Measurements from ENCODE around the gene TAB2. TPM values are rescaled to one million over a fixed set of nuclear protein-coding genes. Genes with fewer than 3 reads are reported as not detected.
"Not testable (repeated sequence)": the region's sequence is repeated elsewhere in the genome, so short reads cannot be mapped to it uniquely, and the experiment has no call there.

The TAB2 gene
- total RNA-seq, 1 donor from 2014 or later: 58.3 TPM

DNA sequence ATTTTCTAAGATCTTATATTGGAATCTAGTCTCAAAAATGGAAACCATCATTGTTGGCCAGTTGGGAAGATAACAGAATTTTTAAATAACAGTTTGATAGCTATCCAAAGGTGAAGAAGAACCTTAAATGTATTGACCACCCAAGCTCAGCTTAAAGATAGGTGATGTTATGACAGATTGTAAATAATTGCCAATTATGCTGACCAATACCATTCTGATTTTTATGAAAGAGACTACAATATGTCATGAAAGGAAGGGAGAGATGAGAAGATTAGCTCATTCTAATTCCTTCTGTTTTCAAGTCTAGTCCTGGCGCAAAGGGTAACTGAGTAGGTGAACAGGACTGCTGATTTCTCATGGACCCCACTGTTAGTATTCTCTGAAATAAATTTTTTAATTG is 5.7 kb upstream of the TAB2 start:
- no peak for DNase-seq (ENCODE audit: low spot score)

- no peak for DNase-seq (ENCODE audit: low spot score)
Observed at GRCh38 chr6:149313070-149313469, 4.4 kb upstream of the TAB2 start.

- DNase-seq (ENCODE audit: low spot score): no peak
Observed at GRCh38 chr6:149313861-149314260, 3.7 kb upstream of the TAB2 start.

- DNase-seq (ENCODE audit: low spot score): no peak
Observed at GRCh38 chr6:149314325-149314905, 3.1 kb upstream of the TAB2 start.

- DNase-seq (ENCODE audit: low spot score): no peak
Observed at GRCh38 chr6:149316108-149316727, 1.3 kb upstream of the TAB2 start.

- DNase-seq (ENCODE audit: low spot score): peak; percentile 96
Observed at GRCh38 chr6:149316740-149317643, 520 bp upstream of the TAB2 start.

DNA sequence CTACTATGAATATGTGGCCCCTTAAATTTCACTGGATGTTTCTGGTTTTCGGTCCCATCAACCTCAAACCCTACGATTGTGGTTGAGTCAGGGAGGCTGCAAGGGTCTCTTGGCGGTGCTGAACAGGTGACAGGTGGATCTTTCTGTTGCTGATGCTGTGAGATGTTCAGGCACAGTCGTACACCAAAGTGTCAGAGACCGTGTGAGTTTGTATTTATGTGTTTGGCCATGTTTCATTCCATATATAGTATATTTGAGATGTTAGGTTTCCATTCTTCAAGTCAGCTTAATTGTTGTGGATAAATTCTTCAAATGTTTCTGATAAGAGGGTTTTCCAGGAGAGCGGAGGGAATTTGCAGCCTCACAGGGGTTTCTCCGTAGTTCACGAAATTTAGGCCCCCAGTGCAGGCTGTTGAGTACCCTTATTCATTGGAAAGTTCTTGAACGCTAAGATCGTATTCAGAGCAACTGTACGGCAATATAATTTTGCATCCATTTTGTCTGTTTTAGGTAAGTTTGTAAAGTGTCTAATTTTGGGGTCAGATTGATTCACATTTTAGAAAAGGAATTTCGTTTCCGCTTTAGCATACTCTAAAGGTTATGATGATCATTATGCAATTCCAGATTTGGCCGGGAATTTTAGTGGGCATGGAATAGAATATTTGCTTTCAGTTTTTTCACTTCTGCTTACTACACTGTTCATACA is 1.2 kb downstream of the TAB2 start:
- no peak for DNase-seq (ENCODE audit: low spot score)

DNA sequence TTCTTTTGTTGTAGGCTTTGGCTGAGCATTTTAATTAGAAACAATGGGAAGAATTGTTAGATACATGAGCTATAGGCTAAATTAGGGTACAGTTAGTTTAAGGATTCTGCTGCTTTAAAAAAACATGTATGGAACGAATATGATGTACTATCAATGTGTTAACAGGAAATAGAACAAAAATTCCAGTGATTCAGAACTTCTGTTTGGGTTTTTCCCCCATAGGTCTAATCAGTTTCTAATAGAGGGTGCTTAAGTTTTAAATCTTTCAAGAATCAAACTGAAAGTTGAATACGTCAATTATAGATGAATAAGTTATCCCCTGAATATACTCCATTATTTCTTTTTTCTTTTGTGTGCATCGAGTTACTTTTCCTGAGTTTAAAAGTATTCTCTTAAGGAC is 1.9 kb downstream of the TAB2 start:
- DNase-seq (ENCODE audit: low spot score): no peak

DNA sequence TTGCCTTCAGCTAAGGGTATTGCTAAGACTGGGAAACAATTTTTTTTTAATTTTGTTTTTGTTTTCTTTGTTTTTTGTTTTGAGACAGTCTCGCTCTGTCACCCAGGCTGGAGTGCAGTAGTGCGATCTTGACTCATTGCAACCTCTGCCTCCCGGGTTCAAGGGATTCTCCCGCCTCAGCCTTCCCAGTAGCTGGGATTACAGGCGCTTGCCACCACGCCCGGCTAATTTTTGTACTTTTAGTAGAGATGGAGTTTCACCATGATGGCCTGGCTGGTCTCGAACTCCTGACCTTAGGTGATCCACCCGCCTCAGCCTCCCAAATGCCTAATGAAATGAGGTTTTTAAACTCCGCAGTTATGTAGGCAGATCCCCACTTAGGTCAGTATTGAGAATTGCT is 2.5 kb downstream of the TAB2 start:
- not testable (repeated sequence) for DNase-seq (ENCODE audit: low spot score)

DNA sequence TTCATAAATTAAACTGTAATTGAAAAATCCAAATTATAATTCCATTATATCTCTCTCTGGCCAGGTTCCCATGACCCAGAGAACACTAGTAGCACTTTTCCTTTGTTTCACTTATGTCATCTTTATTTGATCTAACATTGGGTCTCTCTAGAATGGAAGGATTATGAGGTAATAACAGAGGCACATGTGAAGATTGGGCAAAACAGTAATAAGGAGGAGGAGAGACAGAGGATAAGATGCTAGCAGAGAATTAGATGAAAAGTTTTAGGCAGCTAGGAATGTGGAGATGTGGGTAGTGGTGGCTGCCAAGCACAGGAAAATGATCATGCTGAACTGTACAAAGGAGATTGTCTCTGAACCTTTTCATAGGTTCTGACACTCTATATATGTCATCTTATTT is 3.3 kb downstream of the TAB2 start:
- no peak for DNase-seq (ENCODE audit: low spot score)

- DNase-seq (ENCODE audit: low spot score): no peak
Observed at GRCh38 chr6:149323353-149323752, 5.8 kb downstream of the TAB2 start.

GRCh38 chr6:149323925-149324324 is 6.4 kb downstream of the TAB2 start:
- no peak for DNase-seq (ENCODE audit: low spot score)

- DNase-seq (ENCODE audit: low spot score): no peak
Observed at GRCh38 chr6:149324428-149324827, 6.9 kb downstream of the TAB2 start.

DNA sequence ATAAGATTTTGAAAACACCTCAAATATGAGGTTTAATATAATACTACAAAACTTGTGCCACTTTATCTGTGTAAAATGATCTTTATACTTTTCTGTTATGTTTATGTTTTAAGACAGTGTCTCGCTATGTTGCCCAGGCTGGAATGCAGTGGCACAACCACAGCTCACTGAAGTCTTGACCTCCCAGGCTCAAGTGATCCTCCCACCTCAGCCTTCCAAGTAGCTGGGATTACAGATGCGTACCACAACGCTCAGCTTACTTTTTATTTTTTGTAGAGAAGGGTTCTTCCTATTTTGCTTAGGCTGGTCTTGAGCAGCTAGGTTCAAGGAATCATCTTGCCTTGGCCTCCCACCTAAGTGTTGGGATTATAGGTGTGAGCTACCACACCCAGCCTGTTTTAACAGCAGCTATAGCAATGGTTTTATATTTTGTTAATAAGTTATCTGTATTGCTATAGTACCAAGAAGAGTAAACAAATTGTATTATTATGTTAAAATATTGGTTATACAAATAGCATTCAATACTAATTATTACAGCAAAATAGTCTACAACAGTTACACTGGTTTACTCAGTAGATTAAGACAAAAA is 8.2 kb downstream of the TAB2 start:
- no peak for DNase-seq (ENCODE audit: low spot score)

DNA sequence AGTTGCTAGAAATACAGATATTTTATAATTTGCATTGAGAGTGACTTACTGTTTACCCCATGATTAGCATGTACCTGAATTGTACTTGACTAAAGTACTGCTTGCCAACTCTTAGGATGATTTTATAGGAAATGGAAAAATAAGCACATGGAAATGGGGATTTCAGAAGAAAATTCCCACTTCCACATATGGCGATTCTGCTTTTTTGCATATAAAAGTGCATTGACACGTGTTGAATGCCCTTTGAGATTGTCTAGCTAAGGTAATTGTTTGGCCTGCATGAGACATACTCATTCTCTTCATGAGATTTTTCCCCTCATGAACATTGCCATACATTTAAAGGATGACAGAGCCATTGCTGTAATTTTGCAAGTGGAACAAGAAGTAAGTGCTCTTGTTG is 10.1 kb downstream of the TAB2 start:
- no peak for DNase-seq (ENCODE audit: low spot score)

DNA sequence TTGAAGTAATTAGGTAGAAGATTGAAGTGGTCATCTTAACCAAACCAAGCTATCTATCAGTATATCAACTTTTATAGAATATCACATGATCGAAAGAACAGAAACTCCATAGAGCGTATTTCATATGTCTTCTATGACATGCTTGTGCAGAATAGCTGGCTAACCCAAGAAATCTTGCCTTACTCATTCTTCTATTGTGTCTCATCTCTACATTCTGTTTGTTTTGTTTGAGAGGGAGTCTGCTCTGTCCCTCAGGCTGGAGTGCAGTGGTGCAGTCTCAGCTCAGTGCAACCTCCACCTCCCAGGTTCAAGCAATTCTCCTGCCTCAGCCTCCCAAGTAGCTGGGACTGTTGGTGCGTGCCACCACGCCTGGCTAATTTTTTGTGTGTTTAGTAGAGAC is 10.6 kb downstream of the TAB2 start:
- DNase-seq (ENCODE audit: low spot score): no peak

DNA sequence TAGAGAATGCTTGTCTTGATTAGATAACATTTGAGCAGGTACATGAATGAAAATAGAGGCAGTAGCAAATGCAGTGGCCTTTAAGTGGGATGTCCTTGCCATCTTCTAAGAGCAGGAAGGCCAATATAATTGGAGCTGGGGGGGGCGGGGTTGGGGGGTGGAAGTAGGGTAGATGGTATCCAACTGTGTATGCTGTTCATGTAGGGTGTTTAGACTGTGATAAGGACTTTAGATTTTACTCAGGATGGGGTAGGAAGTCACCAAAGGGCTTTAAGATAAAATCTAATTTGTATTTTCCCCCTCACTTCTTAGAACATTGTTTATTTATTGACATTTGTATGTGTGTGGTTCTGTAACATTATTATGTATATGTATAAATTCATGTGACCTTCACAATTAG is 12.0 kb downstream of the TAB2 start:
- no peak for DNase-seq (ENCODE audit: low spot score)

DNA sequence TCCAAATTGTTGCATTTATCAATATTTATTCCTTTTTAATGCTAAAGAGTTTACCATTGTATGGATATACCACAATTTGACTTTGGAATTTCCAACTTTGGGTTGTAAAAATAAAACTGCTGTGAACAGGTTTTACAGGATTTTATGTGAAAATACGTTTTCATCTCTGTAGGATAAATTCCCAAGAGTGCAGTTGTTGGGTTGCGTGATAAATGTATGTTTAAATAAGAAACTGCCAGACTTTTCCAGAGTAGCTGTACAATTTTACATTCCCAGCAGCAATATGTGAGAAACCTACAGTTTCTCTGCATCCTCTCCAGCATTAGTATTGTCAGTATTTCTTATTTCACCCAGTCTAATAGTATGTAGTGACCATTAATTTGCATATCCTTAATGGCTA is 12.6 kb downstream of the TAB2 start:
- no peak for DNase-seq (ENCODE audit: low spot score)

DNA sequence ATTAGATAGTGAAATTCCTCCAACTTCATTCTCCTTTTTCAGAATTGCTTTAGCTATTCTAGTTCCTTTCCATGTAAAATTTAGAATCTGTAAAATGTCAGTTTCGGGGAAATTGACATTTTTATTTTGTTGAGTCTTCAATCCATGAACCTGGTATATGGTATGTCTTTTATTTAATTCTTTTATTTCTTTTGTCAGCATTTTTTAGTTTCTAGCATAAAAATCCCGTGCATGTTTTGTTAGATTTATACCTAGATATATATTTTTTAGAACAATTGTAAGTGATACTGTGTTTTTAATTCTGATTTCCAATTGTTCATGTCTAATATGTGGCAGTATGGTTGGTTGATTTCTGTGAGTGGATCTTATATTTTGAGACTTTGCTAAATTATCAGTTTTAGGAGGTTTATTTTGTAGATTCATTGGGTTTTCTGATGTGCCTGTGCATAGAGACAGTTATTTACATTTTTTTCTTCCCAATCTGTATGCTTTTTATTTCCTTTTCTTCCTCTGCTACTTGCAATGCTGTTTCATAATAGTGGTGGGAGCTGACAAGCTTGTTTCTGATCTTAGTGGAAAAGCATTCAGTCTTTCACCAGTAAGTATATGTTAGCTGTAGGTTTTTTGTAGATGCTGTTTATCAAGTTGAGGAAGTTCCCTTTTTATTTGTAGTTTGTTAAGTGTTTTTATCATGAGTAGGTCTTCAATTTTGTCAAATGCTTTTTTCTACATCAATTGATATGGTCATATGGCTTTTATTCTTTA is 13.7 kb downstream of the TAB2 start:
- DNase-seq (ENCODE audit: low spot score): no peak

- no peak for DNase-seq (ENCODE audit: low spot score)
Observed at GRCh38 chr6:149331871-149332270, 14.4 kb downstream of the TAB2 start.

Data from mesenteric fat pad (tissue), 1 donor.